GM12873 (cell line): ENCODE data around the gene PPARA.

Experiments
- CTCF ChIP-seq: IDR thresholded peaks from 2 replicates; pipeline ENCODE4 v1.5.1; 2012; ENCODE audit warnings: low read depth, mild to moderate bottlenecking, moderate library complexity, low read length, control low read depth; ENCODE audit not compliant: insufficient read depth; ENCODE audit errors: missing control alignments

The PPARA gene

DNA sequence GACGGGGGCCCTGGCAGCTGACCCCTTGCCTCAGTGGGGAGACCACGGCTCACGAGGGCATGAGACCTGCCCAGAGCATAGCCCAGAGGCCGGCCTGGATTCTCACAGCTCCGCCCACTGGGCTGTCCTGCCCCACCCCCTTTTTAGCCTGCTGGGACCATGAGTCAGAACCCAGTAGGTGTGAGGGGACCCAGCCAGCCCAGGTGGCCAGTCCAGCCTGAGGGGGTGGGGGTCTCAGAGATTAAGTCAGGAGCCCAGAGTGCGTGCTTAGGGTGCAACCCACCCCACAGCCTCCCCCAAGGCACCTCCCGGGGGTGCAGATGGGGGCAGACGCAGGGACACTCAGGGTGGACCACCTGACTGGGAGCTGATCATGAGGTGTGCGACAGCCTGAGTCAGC, 40.1 kb upstream of the PPARA start:
- no peak for TF ChIP-seq CTCF

GRCh38 chr22:46111645-46112306, 38.5 kb upstream of the PPARA start:
- no peak for TF ChIP-seq CTCF

GRCh38 chr22:46112405-46112804, 37.9 kb upstream of the PPARA start:
- TF ChIP-seq CTCF, result no peak

- no peak for TF ChIP-seq CTCF
These were observed 37.0 kb upstream of the PPARA start for GRCh38 chr22:46113110-46113909.

DNA sequence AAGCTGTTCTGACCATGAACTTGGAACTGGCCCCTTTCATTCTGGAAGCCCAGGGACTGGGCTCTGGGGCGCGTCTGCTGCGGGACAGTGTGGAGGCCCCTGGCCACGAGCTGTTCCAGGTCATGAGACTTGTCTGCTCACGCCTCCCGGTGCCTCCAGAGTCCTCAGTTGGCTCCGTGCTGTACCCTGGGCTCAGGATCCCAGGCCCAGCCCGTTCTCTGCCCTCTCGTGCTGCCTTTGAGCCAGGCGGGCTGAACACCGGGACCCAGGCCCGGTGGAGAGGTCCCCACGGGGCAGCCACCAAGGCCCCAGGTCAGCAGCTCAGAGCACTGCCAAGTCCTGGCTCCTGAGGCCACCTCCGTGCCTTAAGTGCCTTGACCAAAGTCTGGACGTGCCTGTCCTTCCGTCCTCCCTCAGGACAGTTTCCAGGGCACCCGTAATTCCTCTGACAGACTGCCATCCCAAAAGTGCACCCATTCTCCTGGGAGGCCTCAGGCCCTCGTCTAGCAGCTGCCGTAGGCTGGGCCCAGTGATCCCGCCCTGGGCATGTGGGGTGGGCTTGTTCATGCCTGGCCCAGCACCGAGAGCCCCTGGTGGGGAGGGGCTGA, 36.3 kb upstream of the PPARA start:
- TF ChIP-seq CTCF, result no peak

DNA sequence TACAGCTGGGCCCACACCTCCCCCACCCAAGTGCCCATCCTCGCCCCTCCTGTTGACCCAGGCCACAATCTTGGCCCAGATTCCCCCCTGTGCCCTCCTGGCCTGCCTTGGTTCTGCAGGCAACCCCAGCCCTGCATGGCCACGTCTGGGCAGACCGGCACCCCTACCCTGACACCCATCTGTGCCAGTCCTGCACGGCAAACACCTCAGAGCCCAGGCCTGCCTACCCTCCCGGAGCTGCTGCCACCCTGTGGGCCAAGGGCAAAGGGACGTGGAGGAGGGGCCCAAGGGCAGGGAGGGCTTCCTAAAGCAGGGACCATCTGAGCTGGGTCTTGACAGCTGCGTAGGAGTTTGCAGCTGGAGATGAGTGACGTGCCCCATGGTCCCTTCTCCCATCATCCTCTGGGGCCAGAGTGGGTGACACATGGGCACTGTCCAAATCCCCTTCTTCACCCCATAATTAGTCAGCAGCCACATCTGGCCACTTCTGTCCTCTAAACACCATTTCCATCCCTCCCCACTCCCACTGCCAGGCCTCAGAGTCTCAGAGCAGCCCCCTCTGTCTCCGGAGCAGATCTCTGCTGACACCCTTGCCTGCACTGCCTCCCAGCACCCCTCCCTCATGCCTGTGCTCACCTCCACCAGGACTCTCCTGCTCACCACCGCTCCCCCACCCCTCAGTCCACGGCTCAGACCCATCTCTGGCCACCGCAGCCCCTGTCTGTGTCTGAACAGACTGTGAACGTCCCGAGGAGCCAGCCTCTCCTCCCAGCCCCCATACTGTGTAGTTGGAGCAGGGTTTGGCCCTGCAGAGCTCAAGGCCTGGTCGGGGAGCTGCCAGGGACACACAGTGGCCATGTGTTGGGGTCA, 35.6 kb upstream of the PPARA start:
- TF ChIP-seq CTCF, result no peak

DNA sequence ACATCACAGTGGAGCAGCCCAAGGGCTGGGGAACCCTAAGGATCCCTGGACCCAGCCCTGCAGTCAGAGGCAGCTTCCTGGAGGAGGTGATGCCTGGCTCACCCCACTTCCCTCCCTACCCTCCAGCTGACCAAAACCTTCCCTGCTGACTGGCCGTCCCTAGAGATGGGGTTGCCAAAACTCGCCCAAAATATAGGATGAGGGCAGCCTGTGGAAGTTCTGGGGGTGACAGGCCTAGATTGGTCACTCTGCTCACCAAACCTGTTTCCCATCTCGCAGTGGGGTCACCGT, 35.0 kb upstream of the PPARA start:
- no peak for TF ChIP-seq CTCF
